ENCODE results near the gene TMEM201. TPM values are rescaled to one million over a fixed set of nuclear protein-coding genes. Genes with fewer than 3 reads are reported as not detected.
"Not testable (repeated sequence)": the region's sequence is repeated elsewhere in the genome, so short reads cannot be mapped to it uniquely, and the experiment has no call there.

Gene TMEM201
- total RNA-seq, 4 donors from 2014 or later, result 11.6 to 14.6 (median 11.9) TPM

DNA sequence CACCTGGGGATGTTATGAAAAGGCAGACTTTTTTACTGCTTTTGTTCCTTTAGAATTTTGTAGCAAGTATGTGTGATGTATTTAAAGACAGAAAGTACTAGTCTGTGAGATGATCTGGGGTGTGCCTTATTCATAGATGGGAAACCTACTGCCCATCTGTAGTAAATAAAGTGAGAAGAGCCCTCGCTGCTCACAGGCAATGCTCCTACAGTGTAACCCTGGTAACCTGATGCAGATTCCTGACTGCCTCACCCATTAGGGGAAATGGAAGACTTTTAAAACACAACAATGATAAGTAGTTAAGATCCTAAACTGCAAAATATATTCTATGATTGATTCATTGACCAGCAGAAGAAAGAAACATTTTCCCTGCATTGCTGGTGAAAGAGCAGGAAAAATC, 19.4 kb upstream of the TMEM201 start:
- TF ChIP-seq EP300 (IDR thresholded peaks at IDR 0.05), result no peak
- TF ChIP-seq CTCF (IDR thresholded peaks at IDR 0.05), result no peak
- TF ChIP-seq POLR2AphosphoS5 (IDR thresholded peaks at IDR 0.05), result no peak
- no peak for TF ChIP-seq POLR2A (IDR thresholded peaks at IDR 0.05)
- no peaks in the 10 kb centered on the region for H3K36me3 ChIP-seq
- 80% methylated on average over 1 of the region's 1 CpG for WGBS
- no peaks in the 10 kb centered on the region for H3K9me3 ChIP-seq
- H3K27ac ChIP-seq, result no peak overlapping the region
- no peaks in the 10 kb centered on the region for H3K4me1 ChIP-seq
- H3K4me3 ChIP-seq, result no peak overlapping the region
- no peak for DNase-seq (ENCODE audit: low spot score in 2 of 2)
- H3K27me3 ChIP-seq, result no peaks in the 10 kb centered on the region

DNA sequence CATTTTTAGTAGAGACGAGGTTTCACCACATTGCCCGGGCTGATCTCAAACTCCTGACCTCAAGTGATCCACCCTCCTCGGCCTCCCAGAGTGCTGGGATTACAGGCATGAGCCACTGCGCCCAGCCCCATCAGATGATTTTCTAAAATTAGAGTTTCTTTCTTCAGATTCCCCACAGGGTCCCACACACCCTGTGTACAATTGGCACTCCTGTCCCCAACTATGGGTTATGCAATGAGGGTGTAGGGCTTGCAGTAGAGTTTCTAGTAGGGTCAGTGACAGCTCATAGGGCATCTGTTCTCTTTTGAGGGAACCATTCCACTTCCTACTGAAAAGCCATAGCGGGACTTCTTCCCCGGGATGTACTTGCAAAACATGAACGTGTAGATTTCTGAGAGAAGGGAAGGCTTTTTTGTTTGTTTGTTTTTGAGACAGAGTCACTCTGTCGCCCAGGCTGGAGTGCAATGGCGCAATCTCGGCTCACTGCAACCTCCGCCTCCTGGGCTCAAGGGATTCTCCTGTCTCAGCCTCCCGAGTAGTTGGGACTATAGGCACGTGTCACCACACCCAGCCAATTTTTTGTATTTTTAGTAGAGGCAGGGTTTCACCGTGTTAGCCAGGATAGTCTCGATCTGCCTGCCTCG, 17.7 kb upstream of the TMEM201 start:
- H3K36me3 ChIP-seq; H3K27me3 ChIP-seq; H3K4me1 ChIP-seq; DNase-seq (ENCODE audit: low spot score in 2 of 2); H3K4me3 ChIP-seq; H3K9me3 ChIP-seq; H3K27ac ChIP-seq: not testable (repeated sequence)
- 84% methylated on average over 16 of the region's 16 CpGs for WGBS

GRCh38 chr1:9573723-9574122, 15.0 kb upstream of the TMEM201 start:
- TF ChIP-seq POLR2AphosphoS5 (IDR thresholded peaks at IDR 0.05), result no peak
- TF ChIP-seq POLR2A (IDR thresholded peaks at IDR 0.05), result no peak
- no peak for TF ChIP-seq EP300 (IDR thresholded peaks at IDR 0.05)
- peak in 1 of 2 donors; percentile 18 for TF ChIP-seq CTCF (IDR thresholded peaks at IDR 0.05)
- no peak for DNase-seq (ENCODE audit: low spot score in 2 of 2)
- Histone ChIP-seq H3K27ac (no peak overlapping the region), H3K4me1 (no peaks in the 10 kb centered on the region), H3K4me3 (no peak overlapping the region), H3K36me3 (no peaks in the 10 kb centered on the region), H3K9me3 (no peaks in the 10 kb centered on the region), H3K27me3 (no peaks in the 10 kb centered on the region)
- WGBS, result 84% methylated on average over 2 of the region's 2 CpGs

DNA sequence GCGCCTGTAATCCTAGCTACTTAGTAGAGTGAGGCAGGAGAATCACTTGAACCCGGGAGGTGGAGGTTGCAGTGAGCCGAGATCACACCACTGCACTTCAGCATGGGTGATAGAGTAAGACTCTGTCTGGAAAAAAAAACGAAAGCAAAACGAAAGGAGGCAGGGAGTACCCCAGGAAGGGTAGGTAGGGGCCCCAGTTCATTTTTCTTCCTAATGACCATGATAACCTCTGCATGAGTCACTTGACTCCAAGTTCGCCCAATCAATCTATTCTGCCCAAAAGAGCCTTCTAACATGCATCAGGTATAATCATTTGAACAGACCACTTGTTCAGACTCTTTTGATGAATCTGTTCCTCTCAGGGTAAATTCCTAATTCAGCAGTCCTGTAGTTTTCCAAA, 13.2 kb upstream of the TMEM201 start:
- TF ChIP-seq POLR2AphosphoS5 (IDR thresholded peaks at IDR 0.05), result no peak
- no peak for TF ChIP-seq CTCF (IDR thresholded peaks at IDR 0.05)
- no peak for TF ChIP-seq POLR2A (IDR thresholded peaks at IDR 0.05)
- TF ChIP-seq EP300 (IDR thresholded peaks at IDR 0.05), result no peak
- no peaks in the 10 kb centered on the region for H3K4me1 ChIP-seq
- H3K27me3 ChIP-seq, result no peaks in the 10 kb centered on the region
- H3K27ac ChIP-seq, result no peak overlapping the region
- WGBS, result 91% methylated on average over 6 of the region's 6 CpGs
- H3K9me3 ChIP-seq, result no peaks in the 10 kb centered on the region
- peaks cover 9% of the 10 kb centered on the region for H3K36me3 ChIP-seq
- no peak overlapping the region for H3K4me3 ChIP-seq
- DNase-seq (ENCODE audit: low spot score in 2 of 2), result no peak

DNA sequence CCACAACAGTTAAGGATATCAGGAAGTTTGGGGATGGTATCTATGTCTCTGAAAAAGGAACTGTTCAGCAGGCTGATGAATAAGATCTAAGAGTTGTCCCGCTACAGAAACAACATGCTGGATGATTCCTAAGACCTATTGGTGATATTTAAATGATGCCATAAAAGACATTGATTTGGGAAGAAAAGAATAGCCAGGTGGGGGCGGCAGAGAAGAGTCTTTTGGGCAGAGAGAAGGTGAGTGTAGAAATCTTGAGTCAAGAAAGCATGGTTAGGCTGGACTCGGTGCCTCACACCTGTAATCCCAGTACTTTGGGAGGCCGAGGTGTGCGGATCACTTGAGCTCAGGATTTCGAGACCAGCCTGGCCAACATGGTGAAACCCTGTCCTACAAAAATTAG, 11.8 kb upstream of the TMEM201 start:
- no peaks in the 10 kb centered on the region for H3K27me3 ChIP-seq
- H3K36me3 ChIP-seq, result peaks cover 10% of the 10 kb centered on the region
- DNase-seq (ENCODE audit: low spot score in 2 of 2), result no peak
- H3K9me3 ChIP-seq, result no peaks in the 10 kb centered on the region
- H3K4me3 ChIP-seq, result no peak overlapping the region
- H3K27ac ChIP-seq, result no peak overlapping the region
- no peak for TF ChIP-seq EP300 (IDR thresholded peaks at IDR 0.05)
- TF ChIP-seq CTCF (IDR thresholded peaks at IDR 0.05), result no peak
- TF ChIP-seq POLR2AphosphoS5 (IDR thresholded peaks at IDR 0.05), result no peak
- TF ChIP-seq POLR2A (IDR thresholded peaks at IDR 0.05), result no peak
- no peaks in the 10 kb centered on the region for H3K4me1 ChIP-seq
- WGBS, result 94% methylated on average over 6 of the region's 6 CpGs

DNA sequence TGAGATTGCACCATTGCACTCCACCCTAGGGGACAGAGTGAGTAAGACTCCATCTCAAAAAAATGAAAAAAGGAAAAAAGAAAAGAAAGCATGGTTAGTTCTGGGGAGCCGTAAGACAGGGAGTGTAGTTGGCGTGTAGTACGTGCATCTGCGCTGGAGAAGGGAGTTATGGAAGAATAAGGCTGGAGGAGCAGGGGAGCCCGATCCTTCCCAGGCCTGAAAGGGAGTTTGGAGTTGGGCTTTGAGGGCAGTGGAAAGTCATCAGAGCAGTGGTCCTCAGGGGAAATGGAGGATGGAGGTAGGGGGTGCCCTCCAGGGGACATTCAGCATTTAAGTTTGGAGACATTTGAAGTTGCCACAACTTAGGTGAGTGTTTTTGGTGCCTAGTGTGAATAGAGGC, 11.3 kb upstream of the TMEM201 start:
- no peaks in the 10 kb centered on the region for H3K9me3 ChIP-seq
- no peaks in the 10 kb centered on the region for H3K4me1 ChIP-seq
- peaks cover 15% of the 10 kb centered on the region for H3K36me3 ChIP-seq
- no peaks in the 10 kb centered on the region for H3K27me3 ChIP-seq
- 92% methylated on average over 5 of the region's 5 CpGs for WGBS
- no peak overlapping the region for H3K4me3 ChIP-seq
- no peak overlapping the region for H3K27ac ChIP-seq
- TF ChIP-seq POLR2A (IDR thresholded peaks at IDR 0.05) (no peak), POLR2AphosphoS5 (IDR thresholded peaks at IDR 0.05) (no peak), EP300 (IDR thresholded peaks at IDR 0.05) (no peak), CTCF (IDR thresholded peaks at IDR 0.05) (no peak)
- DNase-seq (ENCODE audit: low spot score in 2 of 2), result no peak
